Measurements from ENCODE around the gene REV3L.

The REV3L gene

GRCh38 chr6:111427341-111428116, 55.5 kb downstream of the REV3L start:
- DNase-seq (ENCODE audit: low spot score): no peak

GRCh38 chr6:111423960-111424846, 58.8 kb downstream of the REV3L start:
- peak; percentile 76 for DNase-seq (ENCODE audit: low spot score)

DNA sequence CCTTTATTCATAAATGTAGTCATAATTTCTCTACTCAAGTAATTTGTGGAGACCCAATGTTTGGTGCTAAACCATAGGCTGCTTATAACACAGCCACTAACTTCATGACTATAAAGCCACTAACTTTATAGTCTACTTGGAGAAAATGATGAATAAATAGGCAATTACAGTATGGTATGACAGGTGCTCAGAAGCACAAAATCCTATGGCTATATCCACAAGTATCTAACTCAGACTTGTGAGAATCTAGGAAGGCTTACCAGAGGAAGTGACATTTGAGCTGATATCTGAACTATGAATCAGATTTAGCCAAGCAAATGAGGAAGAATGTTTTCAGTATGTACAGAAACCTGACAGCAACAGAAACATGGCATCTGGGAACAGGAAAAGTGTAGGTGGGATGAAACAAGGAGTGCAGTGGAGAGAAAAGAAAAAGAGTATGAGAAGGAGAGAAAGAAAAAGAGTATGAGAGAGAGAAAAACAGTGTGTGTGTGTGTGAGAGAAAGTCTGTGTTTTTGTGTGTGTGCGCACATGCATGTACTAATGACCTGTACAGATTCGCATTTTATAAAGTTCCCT, 59.9 kb downstream of the REV3L start:
- DNase-seq (ENCODE audit: low spot score): no peak

- no peak for DNase-seq (ENCODE audit: low spot score)
Measured at GRCh38 chr6:111418971-111419693, 63.9 kb downstream of the REV3L start.

DNA sequence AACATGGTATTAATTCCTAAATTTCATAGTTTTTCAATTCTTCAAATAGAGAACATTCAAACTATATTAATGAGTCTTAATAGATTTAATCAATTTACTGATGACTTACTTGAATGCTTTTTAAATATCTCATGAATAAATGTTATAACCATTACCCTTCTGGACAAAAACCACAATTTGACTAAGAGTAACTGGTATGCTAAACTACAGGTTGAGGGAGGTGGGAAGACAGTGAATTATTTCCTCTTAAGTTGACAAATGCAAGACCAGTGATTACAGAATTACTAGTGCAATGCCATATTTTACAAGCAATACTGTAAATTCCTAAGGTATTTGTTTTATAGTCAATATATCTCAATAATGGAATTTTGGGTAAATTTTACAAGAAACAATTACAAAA, 65.1 kb downstream of the REV3L start:
- DNase-seq (ENCODE audit: low spot score): no peak

DNA sequence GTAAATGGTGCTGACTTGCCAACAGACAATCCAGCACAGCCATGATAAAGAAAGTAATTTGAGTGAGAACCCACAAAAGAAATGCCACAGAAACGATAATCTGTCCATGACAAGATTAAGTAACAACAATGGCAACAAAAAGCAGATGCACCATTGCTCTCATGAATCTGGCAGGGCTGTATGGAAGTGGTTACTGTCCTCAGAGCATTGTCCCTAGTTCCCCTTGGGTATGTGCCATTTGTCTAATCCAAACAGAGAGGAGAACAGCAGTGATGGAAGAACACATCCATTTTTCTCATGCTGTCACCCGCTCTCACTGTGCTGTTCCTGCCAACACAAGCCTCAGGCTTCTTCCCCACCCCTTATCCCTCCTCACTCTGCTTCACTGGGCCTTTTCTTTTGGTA, 65.8 kb downstream of the REV3L start:
- DNase-seq (ENCODE audit: low spot score): peak; percentile 82

GRCh38 chr6:111416529-111416928, 66.5 kb downstream of the REV3L start:
- no peak for DNase-seq (ENCODE audit: low spot score)

GRCh38 chr6:111414373-111414772, 68.6 kb downstream of the REV3L start:
- DNase-seq (ENCODE audit: low spot score): no peak

DNA sequence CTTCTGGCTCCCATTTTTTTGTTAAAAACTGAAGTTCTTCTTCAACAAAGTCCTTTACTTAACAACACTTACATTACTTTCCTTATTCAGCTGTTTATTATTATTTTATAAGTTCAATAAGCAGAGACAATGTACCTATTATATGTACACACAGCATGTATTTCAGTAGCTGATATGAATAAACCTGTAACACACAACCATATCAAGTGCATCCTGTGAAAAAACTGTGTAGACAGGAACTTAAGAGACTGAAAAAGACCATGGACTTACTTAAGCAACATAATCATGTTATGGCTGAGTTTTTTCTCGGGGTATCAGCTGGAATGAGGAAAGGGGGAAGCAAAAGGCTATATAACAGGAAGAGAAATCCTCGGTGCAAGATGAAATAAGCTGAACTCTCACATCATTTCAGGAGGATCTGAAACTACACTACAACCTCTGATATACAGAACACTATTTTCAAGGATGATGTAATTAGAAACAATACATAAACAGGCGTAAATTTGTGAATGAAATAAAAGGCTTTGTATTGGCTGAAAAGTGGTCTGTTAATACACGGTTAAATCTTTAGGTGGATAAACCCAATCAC, 70.9 kb downstream of the REV3L start:
- peak; percentile 9 for DNase-seq (ENCODE audit: low spot score)

DNA sequence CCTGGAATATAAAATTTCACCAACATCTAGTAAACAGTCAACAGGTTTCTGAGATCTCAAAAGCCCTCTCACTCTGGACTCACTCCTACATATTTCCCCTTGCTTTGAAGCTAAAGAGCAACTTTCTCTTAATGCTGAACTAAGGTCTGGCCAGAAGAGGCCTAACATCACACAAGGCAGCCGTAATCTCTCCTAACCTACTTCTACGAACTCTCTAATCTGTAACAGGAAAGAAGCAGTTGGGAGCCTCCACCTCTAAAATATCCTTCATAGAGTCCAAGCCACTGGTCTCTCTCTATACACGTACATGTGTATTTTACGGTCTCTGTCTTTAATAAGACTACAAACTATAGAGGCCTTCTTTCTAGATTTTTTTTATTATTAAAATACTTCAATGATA, 72.0 kb downstream of the REV3L start:
- no peak for DNase-seq (ENCODE audit: low spot score)

DNA sequence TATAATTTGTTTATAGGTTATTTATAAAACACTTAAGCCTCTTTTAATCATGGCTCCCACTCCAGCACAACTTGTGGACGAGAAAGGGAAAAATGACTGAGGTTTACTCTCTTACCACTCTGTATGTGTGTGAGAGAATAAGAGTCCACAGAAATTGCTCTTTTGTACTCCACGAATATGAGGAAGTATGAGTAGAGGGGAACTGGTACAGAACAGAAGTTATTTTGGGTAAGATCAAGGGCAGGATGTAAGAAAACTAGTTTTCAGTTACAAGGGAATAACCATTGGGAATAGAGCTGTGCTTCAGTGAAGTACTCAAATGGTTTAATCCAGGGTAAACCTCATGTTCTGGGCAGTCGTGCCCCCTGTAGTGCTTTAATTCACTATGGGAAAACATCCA, 72.6 kb downstream of the REV3L start:
- DNase-seq (ENCODE audit: low spot score): peak; percentile 11

GRCh38 chr6:111409430-111409829, 73.6 kb downstream of the REV3L start:
- DNase-seq (ENCODE audit: low spot score): no peak

GRCh38 chr6:111407686-111408085, 75.3 kb downstream of the REV3L start:
- no peak for DNase-seq (ENCODE audit: low spot score)

- peak; percentile 31 for DNase-seq (ENCODE audit: low spot score)
Measured at GRCh38 chr6:111406200-111406721, 76.8 kb downstream of the REV3L start.

DNA sequence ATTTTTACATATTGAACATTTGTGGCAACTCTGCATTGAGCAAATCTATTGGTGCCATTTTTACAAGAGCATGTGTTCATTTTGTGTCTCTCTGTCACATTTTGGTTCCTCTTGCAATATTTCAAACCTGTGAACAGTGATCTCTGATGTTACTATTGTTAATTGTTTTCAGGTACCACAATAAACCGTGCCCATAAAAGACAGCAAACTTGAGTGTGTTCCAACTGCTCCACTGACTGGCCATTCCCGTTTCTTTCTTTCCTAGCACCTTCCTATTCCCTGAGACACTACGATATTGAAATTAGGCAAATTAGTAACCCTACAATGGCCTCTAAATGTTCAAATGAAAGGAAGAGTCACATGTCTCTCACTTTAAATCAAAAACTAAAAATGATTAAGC, 79.6 kb downstream of the REV3L start:
- no peak for DNase-seq (ENCODE audit: low spot score)

GRCh38 chr6:111399626-111400025, 83.4 kb downstream of the REV3L start:
- no peak for DNase-seq (ENCODE audit: low spot score)

GRCh38 chr6:111388681-111389080, 94.3 kb downstream of the REV3L start:
- no peak for DNase-seq (ENCODE audit: low spot score)

- DNase-seq (ENCODE audit: low spot score): peak; percentile 34
Measured at GRCh38 chr6:111382476-111383294, 100.3 kb downstream of the REV3L start.

- DNase-seq (ENCODE audit: low spot score): no peak
Measured at GRCh38 chr6:111381728-111382127, 101.3 kb downstream of the REV3L start.

- DNase-seq (ENCODE audit: low spot score): no peak
Measured at GRCh38 chr6:111381123-111381522, 101.9 kb downstream of the REV3L start.

- no peak for DNase-seq (ENCODE audit: low spot score)
Measured at GRCh38 chr6:111379831-111380230, 103.2 kb downstream of the REV3L start.

Measured in putamen (tissue), 1 donor.